ENCODE results near the gene AGXT2. TPM values are rescaled to one million over a fixed set of nuclear protein-coding genes. Genes with fewer than 3 reads are reported as not detected.

Gene AGXT2
- total and polyA plus RNA-seq, 2 of the 13 experiments (the other 11 are each of a cell fraction or from before 2014, with no cell fraction given), result 0.04 to 0.13 TPM

- no peaks in the 10 kb centered on the region for H3K4me1 ChIP-seq (ENCODE audit: insufficient read depth, low read length)
- H3K27ac ChIP-seq (ENCODE audit: extremely low read length, insufficient read depth, low read length), result no peak overlapping the region
- H3K27me3 ChIP-seq (ENCODE audit: control insufficient read depth in 1 of 2, insufficient read depth in 2 of 2, low read length in 2 of 2), result no peaks in the 10 kb centered on the region
- H2AFZ ChIP-seq (ENCODE audit: low read length), result no peak overlapping the region
- no peaks in the 10 kb centered on the region for H3K9me3 ChIP-seq (ENCODE audit: low read length)
- no peak overlapping the region for H3K4me3 ChIP-seq (replicated peaks in 1 of 3; ENCODE audit: insufficient read depth in 1 of 3, low read depth in 2 of 3, low read length in 3 of 3)
- FAIRE-seq (no peak), ATAC-seq (no peak), DNase-seq (ENCODE audit: low spot score) (no peak)
- no peaks in the 10 kb centered on the region for H4K20me1 ChIP-seq (ENCODE audit: insufficient read depth, low read length)
- H3K9ac ChIP-seq (ENCODE audit: insufficient read depth, low read depth, low read length), result no peak overlapping the region
- intact Hi-C loops (cut with micrococcal nuclease; ENCODE audit: unreplicated experiment) (no loop called here), in situ Hi-C loops (cut with HindIII; ENCODE audit: extremely low pct_ligation_motif_present, low pct_unique_long_range_greater_than_20kb) (no loop called here)
- BruUV-seq (replicated peaks), result no TSS peak
- H3K4me2 ChIP-seq (ENCODE audit: low read depth, low read length), result no peak overlapping the region
- TF ChIP-seq SALL1 (CRISPR knock-in tag; IDR thresholded peaks at IDR 0.05), result no peak
- TF ChIP-seq ZFYVE20 (CRISPR knock-in tag; IDR thresholded peaks at IDR 0.05; ENCODE audit: borderline replicate concordance, low read depth), result no peak
- no peak for TF ChIP-seq KLF9 (CRISPR knock-in tag; IDR thresholded peaks at IDR 0.05; ENCODE audit: low read depth)
- TF ChIP-seq ZBTB2 (CRISPR knock-in tag; IDR thresholded peaks at IDR 0.05; ENCODE audit: low read depth), result no peak
- TF ChIP-seq IKZF4 (CRISPR knock-in tag; IDR thresholded peaks at IDR 0.05; ENCODE audit: borderline replicate concordance, low read depth, not compliant biosample characterization), result no peak
- TF ChIP-seq ZFP82 (CRISPR knock-in tag; IDR thresholded peaks at IDR 0.05; ENCODE audit: borderline replicate concordance), result no peak
- no peak for TF ChIP-seq ZNF205 (CRISPR knock-in tag; IDR thresholded peaks at IDR 0.05)
- TF ChIP-seq ZFP41 (CRISPR knock-in tag; IDR thresholded peaks at IDR 0.05; ENCODE audit: borderline replicate concordance), result no peak
- TF ChIP-seq TFDP1 (CRISPR knock-in tag; IDR thresholded peaks at IDR 0.05; ENCODE audit: borderline replicate concordance), result no peak
- TF ChIP-seq ZNF274 (CRISPR knock-in tag; IDR thresholded peaks at IDR 0.05), result no peak
- no peak for TF ChIP-seq FOXC1 (CRISPR knock-in tag; IDR thresholded peaks at IDR 0.05; ENCODE audit: borderline replicate concordance)
- no peak for TF ChIP-seq ZNF503 (CRISPR knock-in tag; IDR thresholded peaks at IDR 0.05)
- TF ChIP-seq ZNF704 (CRISPR knock-in tag; IDR thresholded peaks at IDR 0.05; ENCODE audit: borderline replicate concordance), result no peak
- no peak for TF ChIP-seq TCF7L2 (IDR thresholded peaks at IDR 0.05; ENCODE audit: low read depth, low read length)
- TF ChIP-seq FOXP1 (IDR thresholded peaks at IDR 0.05), result no peak
- no peak for TF ChIP-seq FOXP1 (CRISPR knock-in tag; IDR thresholded peaks at IDR 0.05)
- no peak for TF ChIP-seq DMAP1 (CRISPR knock-in tag; IDR thresholded peaks at IDR 0.05)
- TF ChIP-seq SKIL (CRISPR knock-in tag; IDR thresholded peaks at IDR 0.05; ENCODE audit: borderline replicate concordance), result no peak
- no peak for TF ChIP-seq ZZZ3 (CRISPR knock-in tag; IDR thresholded peaks at IDR 0.05; ENCODE audit: borderline replicate concordance)
- CTCF ChIA-PET (ENCODE audit: low intra/inter-chr PET ratio, low total read pairs), result no interaction called here
- H3K79me2 ChIP-seq (ENCODE audit: insufficient read depth, low read length), result no peaks in the 10 kb centered on the region
- 67% methylated on average over 8 of the region's 8 CpGs for WGBS (ENCODE audit: low lambda C conversion rate)
- POLR2A ChIA-PET, result no interaction called here
- no peaks in the 10 kb centered on the region for H3K36me3 ChIP-seq (replicated peaks in 1 of 2; ENCODE audit: control insufficient read depth in 1 of 2, insufficient read depth in 2 of 2, low read length in 2 of 2)
Observed at GRCh38 chr5:34993951-34994350, 53.8 kb downstream of the AGXT2 start.
